SKM-1 (cell line): Measurements from ENCODE around the gene ETV6.
"Not testable (repeated sequence)": the region's sequence is repeated elsewhere in the genome, so short reads cannot be mapped to it uniquely, and the experiment has no call there.

Experiments
- DNase-seq: peaks from one replicate; lab custom pipeline; 2025; ENCODE audit not compliant: unreplicated experiment; lab: John Stamatoyannopoulos, UW

ETV6 gene

DNA sequence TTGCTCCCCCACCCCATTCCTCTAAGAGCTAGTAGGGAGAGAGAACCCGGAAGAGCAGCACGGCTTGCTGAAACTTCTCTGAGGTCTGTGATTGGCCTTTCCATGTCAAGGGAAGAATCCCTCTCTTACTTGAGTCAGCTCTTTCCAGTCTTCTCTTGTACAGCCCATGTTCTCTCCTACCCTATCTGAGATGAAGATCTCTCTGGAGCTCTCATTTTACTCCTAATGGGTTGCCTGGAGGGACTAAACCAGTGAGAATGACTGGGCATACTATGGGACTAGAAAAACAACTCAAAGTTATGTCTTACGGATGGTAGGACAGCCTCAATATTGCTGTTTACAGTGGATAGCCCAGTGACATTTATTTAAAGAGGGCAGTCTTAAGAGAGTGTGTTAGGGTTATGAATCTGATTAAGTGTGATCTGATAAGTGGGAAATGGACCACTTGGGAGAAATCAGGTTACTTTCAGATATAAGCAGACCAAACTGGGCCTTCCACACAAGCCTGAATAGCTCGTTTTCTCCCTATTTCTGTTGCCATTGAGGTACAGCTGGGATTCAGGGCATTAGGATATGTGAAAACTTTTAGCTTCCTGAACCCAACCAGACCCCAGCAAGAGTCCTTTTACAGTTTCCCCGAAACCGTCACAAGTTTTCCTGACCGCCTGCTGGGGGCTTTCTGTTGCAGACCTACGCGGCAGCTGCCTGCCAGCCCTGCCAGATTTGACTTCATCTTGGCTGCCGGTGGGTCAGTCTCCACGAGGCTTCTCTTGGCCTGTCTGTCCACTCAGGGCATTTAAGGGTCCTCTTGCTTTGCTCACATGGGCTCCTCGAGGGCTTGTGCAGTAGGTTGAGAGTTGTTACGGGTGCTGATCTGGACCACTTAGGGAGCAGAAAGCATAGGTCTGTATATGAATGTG is 16.9 kb downstream of the ETV6 start:
- no peak for DNase-seq

DNA sequence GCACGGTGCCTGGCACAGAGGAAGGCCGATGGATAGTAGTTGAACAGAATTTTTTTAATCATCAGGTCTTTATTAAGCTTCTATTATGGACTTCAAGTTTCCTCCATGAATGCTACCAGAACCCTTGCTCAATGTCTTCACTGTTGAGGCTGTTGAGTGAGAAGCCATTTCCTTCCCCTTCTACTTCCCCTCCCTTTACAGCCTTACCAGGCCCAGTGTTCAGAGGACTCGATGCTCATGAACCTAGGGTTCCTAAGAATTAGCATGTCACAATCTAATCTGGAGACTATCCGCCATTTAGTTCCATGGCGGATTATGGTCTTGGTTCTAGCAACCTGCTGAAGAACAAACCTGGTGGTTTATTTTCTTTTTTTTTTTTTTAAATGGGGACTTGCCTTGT is 17.7 kb downstream of the ETV6 start:
- peak; percentile 64 for DNase-seq

DNA sequence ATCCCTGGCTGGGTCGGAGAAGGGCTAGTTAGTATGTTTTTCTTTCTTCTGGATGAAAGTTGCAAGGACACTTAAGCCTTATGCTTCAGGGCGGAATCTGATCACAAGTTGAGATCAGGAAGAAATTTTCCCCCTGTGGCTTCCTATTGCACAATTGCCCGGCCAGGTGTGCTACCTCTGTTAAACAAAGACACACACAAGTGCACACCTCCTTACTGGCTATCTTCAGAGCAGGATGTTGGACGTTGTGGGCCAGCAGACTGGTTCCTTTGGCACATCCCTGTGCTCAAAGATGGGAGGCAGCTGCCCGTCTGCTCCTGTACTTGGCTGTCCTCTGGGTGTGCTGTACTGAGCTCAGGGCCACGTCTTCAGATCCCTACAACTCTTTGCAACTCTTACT is 19.1 kb downstream of the ETV6 start:
- no peak for DNase-seq

DNA sequence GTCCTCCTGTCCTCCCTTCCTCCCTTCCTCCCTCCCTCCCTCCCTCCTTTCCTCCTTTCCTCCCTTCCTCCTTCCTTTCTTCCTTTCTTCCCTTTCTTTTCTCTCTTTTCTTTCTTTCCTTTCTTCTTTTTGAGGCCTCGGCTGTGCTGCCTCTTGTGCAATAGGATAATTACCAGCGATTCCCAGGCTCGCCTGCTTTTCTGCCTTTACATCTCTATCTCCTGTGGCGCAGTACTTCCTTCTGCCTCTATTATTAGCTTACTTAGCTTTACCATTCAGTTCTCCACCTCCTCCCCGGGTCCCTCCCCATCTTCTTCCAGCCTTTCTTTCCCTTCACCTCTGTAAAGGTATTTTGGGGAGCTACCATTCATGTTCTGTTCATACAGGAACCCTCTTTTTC is 19.9 kb downstream of the ETV6 start:
- no peak for DNase-seq

DNA sequence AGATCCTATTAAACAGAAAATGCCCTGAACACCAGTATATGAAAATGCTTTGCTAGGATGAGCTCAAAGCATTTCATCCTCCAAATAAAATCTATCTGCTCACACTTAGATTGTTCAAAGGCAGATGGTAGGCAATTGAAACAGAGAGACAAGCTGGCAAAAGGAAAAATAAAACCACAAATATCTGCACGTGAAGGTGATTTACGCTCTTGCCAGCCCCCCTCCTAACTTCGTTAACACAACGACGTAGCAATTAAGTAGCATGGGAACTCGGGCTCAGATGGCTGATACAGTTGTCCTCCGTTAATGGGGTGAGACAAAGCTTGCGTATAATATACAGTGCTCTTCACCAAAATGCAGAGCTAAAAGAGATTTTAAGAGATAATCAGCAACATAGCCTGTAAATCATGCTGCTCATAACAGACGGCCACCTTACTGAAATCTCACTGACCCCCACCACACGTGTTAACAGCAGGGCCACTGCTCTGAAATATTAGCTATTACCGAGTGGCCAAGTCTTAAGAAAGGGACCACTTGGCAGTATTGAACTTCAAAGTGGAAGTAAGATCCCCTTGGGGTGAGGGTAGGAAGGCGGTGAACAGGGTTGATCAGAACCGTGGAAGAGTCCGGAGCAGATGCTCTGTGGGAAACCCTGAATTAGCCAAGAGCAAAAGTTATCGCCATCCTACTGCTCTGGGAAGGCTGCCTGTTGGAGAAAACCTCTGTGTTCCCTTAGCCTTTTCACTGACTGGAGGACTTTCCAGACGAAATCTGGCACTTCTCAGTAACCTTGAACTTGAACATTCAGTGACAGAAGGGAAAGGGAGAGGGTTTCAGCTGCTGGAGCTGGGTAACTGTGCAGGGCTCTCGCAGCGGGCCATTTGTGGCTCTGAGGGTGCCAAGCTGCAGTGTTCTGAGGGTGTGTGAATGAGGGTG is 23.1 kb downstream of the ETV6 start:
- DNase-seq, result no peak

DNA sequence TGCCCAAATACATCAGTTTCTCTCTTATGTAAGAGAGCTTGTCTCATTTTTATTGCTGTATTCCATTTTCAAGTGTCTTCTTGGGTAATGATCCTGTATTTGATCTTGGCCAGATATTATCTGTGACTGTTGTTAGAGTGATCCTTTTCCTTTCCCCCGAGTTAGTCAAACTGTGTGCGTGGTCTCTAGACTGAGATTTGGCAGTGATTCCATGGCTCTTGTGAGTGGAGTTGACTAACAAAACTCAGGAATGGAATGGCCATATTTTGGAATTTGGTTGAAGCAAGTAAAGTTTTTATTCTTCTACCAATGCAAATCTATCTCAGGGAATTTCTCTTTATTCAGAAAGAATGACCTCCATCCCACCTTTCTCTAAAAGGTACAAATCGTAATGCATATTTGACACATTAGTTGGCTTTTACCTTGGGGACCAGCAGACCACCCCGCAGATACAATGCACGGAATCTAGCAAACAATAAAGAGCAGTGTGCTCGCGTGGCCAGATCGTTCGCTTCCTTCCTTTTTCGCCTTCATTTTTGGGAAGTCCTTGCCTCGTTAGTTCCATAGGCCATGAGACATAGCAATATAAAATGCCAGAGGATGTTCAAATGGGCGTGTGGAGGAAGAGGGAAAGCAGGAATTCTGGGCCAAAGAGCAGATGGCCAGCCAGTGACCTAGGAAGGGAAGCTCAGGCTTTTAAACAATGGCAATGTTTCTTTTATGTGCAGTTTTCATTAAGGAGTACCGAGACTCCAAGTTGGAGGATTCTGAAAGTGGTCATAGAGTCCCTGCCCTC is 24.4 kb downstream of the ETV6 start:
- no peak for DNase-seq

DNA sequence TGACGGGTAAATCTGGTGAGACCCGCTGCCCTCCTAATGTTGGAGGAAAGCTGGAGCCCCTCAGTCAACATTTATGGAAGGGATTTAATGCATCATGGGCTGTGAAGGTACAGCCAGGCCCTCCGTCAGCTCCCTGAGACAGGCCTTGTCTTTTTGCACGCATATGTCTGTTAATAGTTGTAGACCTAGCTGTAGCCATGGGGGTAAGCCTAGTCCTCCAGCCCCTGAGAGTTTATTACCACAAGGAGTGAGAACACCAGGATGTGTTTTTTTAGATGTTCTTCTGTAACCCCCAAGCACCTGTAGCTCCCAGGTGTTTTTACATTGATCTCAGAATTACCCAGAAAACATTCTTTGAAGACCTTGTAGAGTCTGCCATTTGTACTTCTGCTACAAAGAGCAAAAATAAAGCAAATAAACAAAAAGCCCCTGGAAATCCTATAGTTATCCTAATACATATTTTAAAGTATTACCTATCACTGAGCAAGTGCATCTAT is 25.5 kb downstream of the ETV6 start:
- no peak for DNase-seq

DNA sequence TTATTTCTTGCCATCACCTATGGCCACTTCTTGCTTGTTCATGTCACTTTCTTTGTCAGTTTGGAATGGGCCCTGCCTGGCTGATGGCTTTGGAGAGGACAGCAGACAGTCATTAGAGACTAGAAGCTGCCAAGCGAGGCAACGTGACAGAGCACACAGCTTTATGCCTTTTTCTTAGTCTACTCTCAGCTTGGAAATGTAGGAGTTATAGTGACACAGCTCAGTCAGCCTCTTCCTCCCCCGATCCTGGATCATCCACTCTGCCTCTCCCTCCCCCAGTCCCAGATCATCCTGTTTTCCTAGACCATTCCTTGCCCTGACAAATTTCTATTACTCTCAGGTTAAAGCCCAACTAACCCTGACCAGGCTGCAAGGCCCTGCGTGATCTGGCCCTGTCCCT is 26.6 kb downstream of the ETV6 start:
- no peak for DNase-seq

DNA sequence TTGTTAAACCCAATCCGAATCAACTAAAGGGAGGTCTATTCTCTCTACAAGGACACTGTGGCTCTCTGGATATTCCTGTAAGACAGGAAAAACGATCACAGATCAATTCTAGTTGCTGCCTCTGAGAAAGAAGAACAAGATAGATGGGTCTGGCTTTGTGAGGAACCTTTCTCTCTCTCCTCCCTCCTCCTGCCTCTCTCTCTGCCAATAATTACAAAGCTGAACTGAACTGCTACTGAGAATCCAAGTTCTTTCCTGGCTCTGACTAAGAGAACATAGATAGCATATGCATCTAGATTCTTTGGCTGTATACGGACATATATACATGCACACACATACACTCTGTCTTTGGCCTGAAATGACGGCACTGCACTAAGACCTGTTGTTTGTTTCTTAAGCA is 27.6 kb downstream of the ETV6 start:
- no peak for DNase-seq

DNA sequence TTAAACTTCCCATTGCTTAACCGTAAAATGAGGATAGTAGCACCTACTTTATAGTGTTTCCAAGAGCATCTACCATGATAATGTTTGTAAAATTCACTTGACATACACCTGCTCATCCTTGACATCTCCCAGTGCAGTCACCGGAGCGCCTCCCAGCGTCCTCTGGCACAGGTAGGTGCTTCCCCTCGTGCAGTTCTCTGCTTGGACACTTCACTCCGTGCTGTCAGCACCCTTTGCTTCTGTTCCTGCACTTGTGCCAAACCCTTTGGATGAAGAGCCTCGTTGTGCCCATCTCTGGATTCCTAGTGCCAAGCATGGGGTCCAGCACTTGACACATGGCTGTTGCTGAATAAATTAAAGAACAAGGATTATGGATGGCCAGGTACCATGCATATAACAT is 28.3 kb downstream of the ETV6 start:
- DNase-seq, result no peak

DNA sequence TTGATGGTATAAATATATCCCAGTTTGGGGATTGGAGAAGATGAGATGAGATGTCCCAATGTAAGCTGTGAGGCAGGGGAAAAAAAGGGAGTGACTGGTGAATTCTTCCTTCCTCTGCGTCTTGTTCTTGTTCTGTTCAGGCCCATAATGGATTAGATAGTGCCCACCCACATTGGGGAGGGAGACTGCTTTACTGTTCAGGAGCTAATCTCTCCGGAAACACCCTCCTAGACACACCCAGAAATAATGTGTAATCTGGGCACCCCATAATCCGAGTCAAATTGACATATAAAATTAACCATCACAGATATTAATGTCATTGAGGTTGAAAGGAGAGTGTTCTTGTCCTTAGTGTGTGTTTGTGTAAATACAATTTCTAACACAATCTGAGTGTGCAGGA is 29.3 kb downstream of the ETV6 start:
- DNase-seq, result no peak

DNA sequence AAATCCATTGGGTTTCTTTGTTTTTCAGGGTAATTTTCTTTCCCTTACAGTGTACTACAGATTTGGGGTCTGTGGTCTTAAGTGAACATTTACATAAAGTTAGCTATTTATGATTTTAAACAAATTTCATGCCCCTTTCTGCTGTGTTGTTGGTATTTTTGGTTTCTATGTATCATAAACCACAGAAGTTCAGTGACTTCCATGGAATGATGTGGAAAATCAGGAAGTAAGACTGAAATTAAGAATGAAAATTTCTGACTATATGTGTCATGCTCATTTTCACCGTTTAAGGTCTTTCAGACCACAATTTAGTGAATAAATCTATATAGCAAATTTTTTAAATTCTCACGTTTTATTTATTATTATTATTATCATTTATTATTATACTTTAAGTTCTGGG is 31.7 kb downstream of the ETV6 start:
- DNase-seq, result no peak

DNA sequence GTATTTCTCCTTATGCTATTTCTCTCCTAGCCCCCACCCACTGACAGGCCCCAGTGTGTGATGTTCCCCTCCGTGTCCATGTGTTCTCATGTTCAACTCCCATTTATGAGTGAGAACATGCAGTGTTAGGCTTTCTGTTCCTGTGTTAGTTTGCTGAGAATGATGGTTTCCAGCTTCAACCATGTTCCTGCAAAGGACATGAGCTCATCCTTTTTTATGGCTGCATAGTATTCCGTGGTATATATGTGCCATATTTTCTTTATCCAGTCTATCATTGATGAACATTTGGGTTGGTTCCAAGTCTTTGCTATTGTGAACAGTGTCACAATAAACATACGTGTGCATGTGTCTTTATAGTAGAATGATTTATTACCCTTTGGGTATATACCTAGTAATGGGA is 32.2 kb downstream of the ETV6 start:
- DNase-seq, result not testable (repeated sequence)

DNA sequence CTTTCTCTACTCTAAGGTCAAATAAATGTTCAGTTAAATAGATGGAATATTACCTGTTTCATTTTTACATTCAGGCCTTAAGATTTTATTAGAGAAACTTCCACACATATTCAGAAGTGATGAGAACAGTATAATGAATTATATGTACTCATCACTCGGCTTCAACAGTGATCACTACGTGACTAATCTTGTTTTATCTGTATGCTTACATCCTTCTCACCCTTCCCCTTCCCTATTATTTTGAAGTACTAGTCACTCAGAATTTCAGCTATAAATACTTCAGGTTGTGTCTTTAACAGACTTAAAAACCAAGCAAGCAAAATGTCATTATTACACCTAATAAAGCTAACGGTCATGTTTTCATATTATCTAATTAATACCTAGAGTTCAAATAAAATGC is 34.9 kb downstream of the ETV6 start:
- no peak for DNase-seq

DNA sequence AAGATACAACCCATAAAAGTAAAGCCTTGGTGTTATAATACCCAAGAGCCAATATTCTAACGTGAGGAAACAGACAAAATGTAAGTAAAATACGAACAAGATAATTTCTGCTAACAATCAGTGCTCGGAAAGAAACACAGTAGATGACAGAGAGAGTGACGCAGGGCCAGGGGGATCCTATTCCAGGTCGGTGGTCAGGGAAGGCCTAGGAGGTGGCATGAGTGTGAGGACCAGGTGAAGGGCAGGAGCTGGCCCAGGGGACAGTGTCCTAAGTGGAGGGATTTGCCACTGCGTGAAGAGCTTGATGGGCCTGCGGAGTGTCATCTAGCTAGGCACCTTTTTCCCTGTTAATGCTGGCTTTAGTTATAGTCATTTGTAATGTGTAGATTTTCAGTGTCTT is 35.3 kb downstream of the ETV6 start:
- DNase-seq, result no peak

DNA sequence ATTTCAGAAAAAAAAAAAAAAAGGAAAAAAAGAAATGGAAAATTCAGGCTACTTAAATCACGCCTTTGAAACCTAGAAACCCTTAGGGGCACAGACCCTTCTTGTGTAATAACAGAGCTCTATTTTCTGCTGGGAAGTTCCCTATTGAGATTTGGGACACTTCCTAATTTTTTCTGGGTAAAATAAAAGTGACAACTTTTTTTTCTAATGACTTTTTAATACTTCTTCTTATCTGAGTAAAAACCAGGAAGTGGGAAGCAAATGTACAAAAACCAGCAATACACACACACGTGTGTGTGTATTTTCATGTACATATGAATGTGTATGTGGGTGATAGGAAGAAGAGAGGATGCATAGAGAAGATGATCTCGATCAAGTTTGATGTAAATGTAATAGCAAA is 35.8 kb downstream of the ETV6 start:
- no peak for DNase-seq

DNA sequence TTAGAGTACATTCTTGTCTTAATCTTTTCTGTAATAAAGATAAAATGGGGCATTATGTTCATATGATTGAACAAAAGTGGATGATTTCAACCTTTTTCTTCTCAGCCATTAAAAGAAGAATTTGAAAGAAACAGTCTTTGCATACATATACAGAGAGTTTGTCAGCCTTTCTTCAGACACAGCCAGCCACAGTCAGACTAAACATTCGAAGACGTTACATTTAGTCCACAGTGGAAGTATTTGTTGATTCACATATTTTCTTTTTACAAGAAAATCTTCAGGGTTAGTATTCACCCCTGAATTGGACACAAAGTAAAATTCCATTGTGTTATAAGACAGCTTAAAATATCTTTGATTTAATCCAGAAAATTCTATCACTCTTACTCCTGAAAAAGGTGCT is 36.2 kb downstream of the ETV6 start:
- no peak for DNase-seq

DNA sequence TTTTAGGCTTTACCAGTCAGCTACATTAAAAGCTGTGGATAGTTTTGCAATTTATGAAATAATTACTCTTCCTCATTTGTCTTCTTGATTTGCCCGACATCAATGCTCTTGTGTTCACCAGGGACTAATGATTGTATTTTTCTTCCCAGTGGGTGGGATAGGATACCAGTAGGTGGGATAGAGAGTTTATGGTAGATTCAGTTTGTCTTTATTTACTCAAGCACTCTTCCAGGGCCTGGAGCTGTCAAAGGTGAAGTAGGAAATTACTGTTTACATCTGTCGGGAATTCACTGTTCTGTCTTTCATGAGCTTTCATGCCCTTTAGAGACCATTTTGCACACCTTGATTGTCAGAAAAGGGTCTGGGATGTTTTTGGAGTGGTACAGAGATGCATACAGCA is 36.6 kb downstream of the ETV6 start:
- DNase-seq, result no peak

DNA sequence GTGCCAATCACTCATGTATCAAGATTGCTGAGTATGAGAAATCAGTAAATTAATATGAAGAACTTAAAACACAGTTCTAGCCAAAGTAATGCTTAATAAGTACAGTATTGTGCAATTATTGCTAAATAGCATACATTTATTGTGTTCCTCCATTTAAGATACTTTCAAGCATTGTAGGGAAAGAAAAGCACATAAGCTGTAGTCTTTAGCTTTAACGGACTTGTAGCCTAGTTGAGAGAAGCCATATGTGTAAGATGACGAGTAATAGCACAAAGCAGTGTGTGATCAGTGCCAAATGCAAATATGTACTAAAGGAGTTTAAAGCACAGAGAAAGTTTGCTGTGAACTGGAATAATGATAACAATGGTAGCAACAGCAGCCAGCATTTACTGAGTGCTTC is 38.1 kb downstream of the ETV6 start:
- DNase-seq, result no peak

DNA sequence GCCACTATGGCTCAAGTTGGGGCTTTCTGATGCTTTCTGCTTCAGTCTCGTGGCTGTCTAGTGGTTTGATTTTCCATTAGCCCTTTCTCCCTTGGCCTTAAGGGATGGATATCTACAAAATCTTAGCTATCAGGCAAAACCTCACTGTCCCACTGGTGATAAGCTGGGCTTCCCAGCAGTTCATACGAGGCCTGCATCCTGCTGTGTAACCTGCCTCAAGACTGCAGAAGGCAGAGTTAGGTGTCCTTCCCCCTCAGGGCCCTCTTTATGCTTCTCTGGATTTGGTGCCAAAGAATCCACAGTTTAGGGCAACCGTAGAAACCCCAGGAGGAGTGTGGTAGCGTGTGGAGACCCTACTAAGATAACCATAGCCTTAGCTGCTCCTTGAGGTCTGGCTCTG is 38.9 kb downstream of the ETV6 start:
- DNase-seq, result no peak

DNA sequence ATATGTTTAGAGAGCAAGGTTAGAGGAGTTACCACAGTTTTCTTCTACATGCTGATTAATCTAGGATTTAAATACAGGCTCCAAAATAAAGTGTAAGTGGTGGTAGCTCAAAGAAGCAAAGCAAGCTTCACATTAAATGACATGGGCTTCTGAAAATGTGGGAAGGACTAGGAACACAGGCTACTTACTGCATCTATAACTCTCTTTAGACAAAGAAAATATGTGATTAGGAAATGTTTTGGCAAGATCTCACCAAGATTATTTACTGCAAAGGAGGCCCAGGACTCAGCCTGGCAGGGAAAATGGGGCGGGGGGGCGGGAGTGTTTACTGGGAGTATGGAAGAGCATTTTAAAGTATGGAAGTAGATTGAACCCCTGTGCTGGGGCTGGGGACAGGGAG is 39.4 kb downstream of the ETV6 start:
- DNase-seq, result no peak
